Stomach (tissue), 4 donors: ENCODE data around the gene KIRREL3.

Experiments used
- CTCF ChIP-seq, 7 experiments: fragments of 450-650 bp in 4 of 7; fragments of 200-600 bp in 3 of 7; sonication (generic) in 3 of 7; IDR thresholded peaks; one replicate each; pipeline ENCODE4 v1.5.1; 2016 to 2019; ENCODE audit warnings: antibody characterized with exemption in 7 of 7, control low read depth in 2 of 7, mild to moderate bottlenecking in 1 of 7
- EP300 ChIP-seq: sonication (generic); formaldehyde crosslinking; IDR thresholded peaks from one replicate; pipeline ENCODE4 v1.6.1; 2017; ENCODE audit warnings: antibody characterized with exemption
- POLR2A ChIP-seq, 4 donors: fragments of 450-650 bp; IDR thresholded peaks; one replicate each; pipeline ENCODE4 v1.6.1; 2016; ENCODE audit warnings: antibody characterized with exemption in 4 of 4, control low read depth in 2 of 4, mild to moderate bottlenecking in 1 of 4, moderate library complexity in 1 of 4
- POLR2AphosphoS5 ChIP-seq, 3 donors: sonication (generic); formaldehyde crosslinking; IDR thresholded peaks; one replicate each; pipeline ENCODE4 v1.6.1; 2016; ENCODE audit warnings: antibody characterized with exemption in 3 of 3

- TF ChIP-seq CTCF (IDR thresholded peaks at IDR 0.05) (no peak), POLR2A (IDR thresholded peaks at IDR 0.05) (no peak), POLR2AphosphoS5 (IDR thresholded peaks at IDR 0.05) (no peak), EP300 (no peak)
Measured at GRCh38 chr11:126791446-126791845, 209.1 kb downstream of the KIRREL3 start.
